BLaER1 treated with 17β-estradiol and CSF1 and Interleukin-3, amounts not matched to agents 10 nM and 100 nM (cell line): ENCODE measurements around the gene CRYGA.
"Not testable (repeated sequence)": the region's sequence is repeated elsewhere in the genome, so short reads cannot be mapped to it uniquely, and the experiment has no call there.

ENCODE experiments used
- H3K27ac ChIP-seq, 11 experiments: shearing (Covaris generic); formaldehyde crosslinking; 2 replicates each; pipeline ENCODE4 v1.8.1; 2022
- H3K27me3 ChIP-seq, 11 experiments: shearing (Covaris generic); formaldehyde crosslinking; 2 replicates each; pipeline ENCODE4 v1.8.1; 2022
- H3K36me3 ChIP-seq, 11 experiments: shearing (Covaris generic); formaldehyde crosslinking; 2 replicates each; pipeline ENCODE4 v1.8.1; 2022
- H3K4me1 ChIP-seq, 10 experiments: shearing (Covaris generic); formaldehyde crosslinking; 2 replicates each; pipeline ENCODE4 v1.8.1; 2022
- H3K4me2 ChIP-seq, 11 experiments: shearing (Covaris generic); formaldehyde crosslinking; 2 replicates each; pipeline ENCODE4 v1.8.1; 2022
- H3K4me3 ChIP-seq, 10 experiments: shearing (Covaris generic); formaldehyde crosslinking; 2 replicates each; pipeline ENCODE4 v1.8.1; 2022
- H3K9ac ChIP-seq, 11 experiments: shearing (Covaris generic); formaldehyde crosslinking; 2 replicates each; pipeline ENCODE4 v1.8.1; 2022
- H3K9me3 ChIP-seq, 11 experiments: shearing (Covaris generic); formaldehyde crosslinking; replicated peaks in 1 of 11; 2 replicates each; pipeline ENCODE4 v1.8.1; 2022
- H4K20me1 ChIP-seq, 11 experiments: shearing (Covaris generic); formaldehyde crosslinking; 2 replicates each; pipeline ENCODE4 v1.8.1; 2022
- Cebpa-rat ChIP-seq, 11 experiments: shearing (Covaris generic); IDR thresholded peaks; 2 replicates each; pipeline ENCODE4 v1.8.1; 2022

Gene CRYGA

DNA sequence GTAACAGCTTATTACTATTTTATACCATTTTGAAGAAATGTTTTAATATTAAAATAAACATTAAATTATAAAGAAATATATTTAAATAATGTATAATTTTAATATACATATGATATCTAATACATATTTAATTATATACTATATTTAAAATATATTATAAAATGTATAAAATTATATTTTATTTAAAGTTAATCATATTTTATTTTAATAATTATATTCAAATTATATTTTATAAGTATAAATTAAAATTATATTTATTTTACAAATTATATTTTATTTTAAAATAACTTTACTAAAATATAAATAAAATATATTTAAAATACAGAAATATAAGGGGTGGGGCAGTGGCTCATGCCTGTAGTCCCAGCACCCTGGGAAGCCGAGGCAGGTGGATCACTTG is 41.1 kb downstream of the CRYGA start:
- no peaks in the 10 kb centered on the region for H4K20me1 ChIP-seq
- H3K4me3 ChIP-seq = no peak overlapping the region
- TF ChIP-seq Cebpa-rat (IDR thresholded peaks at IDR 0.05) = no peak

DNA sequence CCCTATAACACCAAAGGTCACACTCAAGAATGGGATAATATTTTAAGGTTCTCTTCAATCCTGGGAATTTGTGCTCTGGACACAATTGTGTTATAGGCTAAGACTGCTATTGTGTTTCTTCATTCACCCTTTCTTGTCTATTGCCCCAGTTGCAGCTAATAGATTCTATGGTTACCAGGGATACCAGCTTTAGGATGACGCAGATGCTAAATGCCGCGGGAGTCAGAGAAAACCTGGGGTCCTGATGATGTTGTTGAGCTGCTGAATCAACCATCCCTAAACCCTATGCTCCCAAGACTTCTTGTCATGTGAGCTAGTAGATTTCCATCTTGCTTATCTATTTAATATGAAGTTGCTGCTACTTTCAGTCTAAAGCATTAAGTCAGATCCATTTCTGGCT is 44.5 kb downstream of the CRYGA start:
- Histone ChIP-seq H3K4me2 (no peak overlapping the region), H3K27ac (no peak overlapping the region), H3K9me3 (no peaks in the 10 kb centered on the region), H3K27me3 (no peaks in the 10 kb centered on the region), H3K4me3 (no peak overlapping the region), H4K20me1 (no peaks in the 10 kb centered on the region), H3K9ac (no peak overlapping the region), H3K4me1 (no peaks in the 10 kb centered on the region), H3K36me3 (no peaks in the 10 kb centered on the region)
- no peak for TF ChIP-seq Cebpa-rat (IDR thresholded peaks at IDR 0.05)

More for the DNA sequence above, 41.1 kb downstream of the CRYGA start:
- Histone ChIP-seq H3K36me3 (no peaks in the 10 kb centered on the region), H3K9me3 (peaks cover 0 to 5% (median 0%) of the 10 kb centered on the region in 11 experiments; a peak in 2 of 22 replicates), H3K4me2 (no peak overlapping the region), H3K27me3 (no peaks in the 10 kb centered on the region), H3K9ac (no peak overlapping the region), H3K27ac (no peak overlapping the region), H3K4me1 (no peaks in the 10 kb centered on the region)

DNA sequence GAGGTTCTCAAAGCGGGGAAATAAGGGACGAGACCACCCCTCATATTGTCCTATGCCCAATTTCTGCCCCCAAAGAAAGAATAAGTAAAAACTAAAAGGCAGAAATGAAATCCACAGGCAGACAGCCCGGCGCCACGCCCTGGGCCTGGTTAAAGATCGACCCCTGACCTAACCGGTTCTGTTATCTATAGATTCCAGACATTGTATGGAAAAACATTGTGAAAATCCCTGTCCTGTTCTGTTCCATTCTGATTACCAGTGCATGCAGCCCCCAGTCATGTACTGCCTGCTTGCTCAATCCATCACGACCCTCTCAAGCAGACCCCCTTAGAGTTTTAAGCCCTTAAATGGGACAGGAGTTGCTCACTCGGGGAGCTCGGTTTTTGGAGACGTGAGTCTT is 46.0 kb downstream of the CRYGA start:
- not testable (repeated sequence) for H3K4me2 ChIP-seq, H3K36me3 ChIP-seq, H3K27me3 ChIP-seq, H3K4me3 ChIP-seq, H3K9me3 ChIP-seq, H4K20me1 ChIP-seq, H3K9ac ChIP-seq, H3K4me1 ChIP-seq, H3K27ac ChIP-seq

DNA sequence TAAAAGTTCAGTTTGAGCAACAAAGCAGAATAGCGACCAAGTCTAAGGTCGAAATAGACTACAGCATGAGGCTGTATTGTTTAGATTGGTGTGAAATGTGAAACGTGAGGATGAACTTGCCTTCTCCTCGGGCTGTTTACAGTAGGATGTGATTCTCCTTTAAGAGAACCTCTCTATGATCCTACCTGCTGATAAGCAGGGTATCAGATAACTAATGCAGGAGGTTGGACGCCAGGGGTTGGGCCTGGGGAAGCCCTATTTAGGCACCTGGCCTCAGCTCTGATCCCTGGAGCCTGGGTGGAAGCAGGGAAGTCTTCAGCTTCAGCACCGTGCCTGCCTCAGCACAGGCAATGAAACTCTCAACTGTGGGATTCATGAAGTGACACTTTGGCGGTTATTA is 50.4 kb downstream of the CRYGA start:
- H3K36me3 ChIP-seq = no peaks in the 10 kb centered on the region
- no peaks in the 10 kb centered on the region for H3K4me1 ChIP-seq
- no peaks in the 10 kb centered on the region for H3K27me3 ChIP-seq
- H4K20me1 ChIP-seq = no peaks in the 10 kb centered on the region
- H3K9me3 ChIP-seq = peaks cover 0 to 4% (median 0%) of the 10 kb centered on the region in 11 experiments; a peak in 2 of 22 replicates
- no peak overlapping the region for H3K4me3 ChIP-seq
- no peak overlapping the region for H3K27ac ChIP-seq
- no peak overlapping the region for H3K4me2 ChIP-seq
- no peak for TF ChIP-seq Cebpa-rat (IDR thresholded peaks at IDR 0.05)
- no peak overlapping the region for H3K9ac ChIP-seq

DNA sequence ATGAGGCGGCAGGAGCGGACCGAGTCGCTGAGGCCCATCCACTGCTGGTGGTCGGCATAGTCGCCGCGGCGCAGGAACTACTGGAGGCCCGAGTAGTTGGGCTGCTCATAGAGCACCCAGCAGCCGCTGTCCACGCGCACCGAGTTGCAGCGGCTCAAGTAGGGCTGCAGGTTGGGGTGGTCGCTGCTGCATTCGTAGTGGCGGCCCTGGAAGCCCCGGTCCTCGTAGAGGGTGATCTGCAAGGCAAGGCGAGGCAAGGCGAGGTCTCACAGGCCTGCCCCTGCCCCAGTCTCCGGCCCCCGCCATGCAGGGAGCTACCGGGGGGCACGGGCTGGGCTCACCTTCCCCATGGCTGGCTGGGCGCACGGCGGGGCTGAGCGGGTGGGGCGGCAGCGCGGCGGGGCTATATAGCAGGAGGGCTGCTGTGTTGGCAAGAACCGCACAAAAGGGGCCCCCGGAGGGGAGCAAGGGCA is 51.1 kb downstream of the CRYGA start:
- H3K4me3 ChIP-seq, H3K9me3 ChIP-seq, H3K4me2 ChIP-seq, H3K9ac ChIP-seq, H3K27ac ChIP-seq, H4K20me1 ChIP-seq, H3K36me3 ChIP-seq, H3K4me1 ChIP-seq, H3K27me3 ChIP-seq: not testable (repeated sequence)
